SK-N-SH (cell line): ENCODE data around the gene ARF4. TPM values are rescaled to one million over a fixed set of nuclear protein-coding genes. Genes with fewer than 3 reads are reported as not detected.

Experiments
- CTCF ChIA-PET: fragments of 300-600, 350-600 bp; formaldehyde crosslinking; extraction: SDS; loops from one replicate; lab custom pipeline; 2021; lab: Yijun Ruan, JAX
- POLR2A ChIA-PET: fragments of 350-600 bp; sonication (Branson Sonifier 250); formaldehyde crosslinking; extraction: SDS; loops from one replicate; lab custom pipeline; 2020; ENCODE audit warnings: antibody characterized with exemption, inconsistent platforms; lab: Yijun Ruan, JAX
- DNase-seq: peaks from one replicate; pipeline ENCODE4 v3.0.0; 2012
- H2AFZ ChIP-seq: fragments of 200-600 bp; sonication (generic); 2 replicates; pipeline ENCODE4 v1.8.1; 2016; ENCODE audit warnings: antibody characterized with exemption, mild to moderate bottlenecking, low read depth
- H3F3A ChIP-seq: fragments of 200-600 bp; sonication (generic); replicated peaks from 2 replicates; pipeline ENCODE3; 2016; ENCODE audit warnings: antibody characterized with exemption, mild to moderate bottlenecking; ENCODE audit not compliant: insufficient read depth
- H3K27ac ChIP-seq, 2 experiments: fragments of 200-500 bp in 1 of 2; fragments of 200-600 bp in 1 of 2; sonication (Bioruptor generic) in 1 of 2; sonication (generic), shearing (Covaris generic) in 1 of 2; 2 replicates each; pipeline versions ENCODE4 v1.5.1 to v1.6.1; 2014 to 2016; ENCODE audit warnings: low read depth in 2 of 2, inconsistent platforms in 1 of 2, low read length in 1 of 2, mild to moderate bottlenecking in 1 of 2, mixed read lengths in 1 of 2
- H3K27me3 ChIP-seq: fragments of 200-600 bp; sonication (generic), shearing (Covaris generic); 2 replicates; pipeline ENCODE4 v1.6.1; 2016; ENCODE audit warnings: mixed run types; ENCODE audit not compliant: insufficient read depth
- H3K36me3 ChIP-seq, 2 experiments: fragments of 200-500 bp in 1 of 2; fragments of 200-600 bp in 1 of 2; sonication (Bioruptor generic) in 1 of 2; sonication (generic) in 1 of 2; replicated peaks in 1 of 2; 2 replicates each; pipeline versions ENCODE3 to v1.5.1; 2014 to 2016; ENCODE audit warnings: low read length in 1 of 2, mild to moderate bottlenecking in 1 of 2; ENCODE audit not compliant: insufficient read depth in 2 of 2, control insufficient read depth in 1 of 2
- H3K4me1 ChIP-seq, 2 experiments: fragments of 200-500 bp in 1 of 2; fragments of 200-600 bp in 1 of 2; sonication (Bioruptor generic) in 1 of 2; sonication (generic), shearing (Covaris generic) in 1 of 2; 2 replicates each; pipeline versions ENCODE4 v1.5.1 to v1.6.1; 2014 to 2016; ENCODE audit warnings: low read depth in 1 of 2, low read length in 1 of 2, mixed run types in 1 of 2; ENCODE audit not compliant: insufficient read depth in 2 of 2, control insufficient read depth in 1 of 2
- H3K4me2 ChIP-seq: fragments of 200-600 bp; sonication (generic), shearing (Covaris generic); 2 replicates; pipeline ENCODE4 v1.6.1; 2017; ENCODE audit warnings: mixed run types
- H3K4me3 ChIP-seq, 2 experiments: fragments of 200-500 bp in 1 of 2; fragments of 200-600 bp in 1 of 2; sonication (Bioruptor generic) in 1 of 2; sonication (generic), shearing (Covaris generic) in 1 of 2; 2 replicates each; pipeline versions ENCODE4 v1.5.1 to v1.8.1; 2014 to 2016; ENCODE audit warnings: low read depth in 2 of 2, inconsistent platforms in 1 of 2, low read length in 1 of 2, mild to moderate bottlenecking in 1 of 2, mixed read lengths in 1 of 2, moderate library complexity in 1 of 2
- H3K79me2 ChIP-seq: fragments of 200-600 bp; sonication (generic); 2 replicates; pipeline ENCODE4 v1.8.1; 2017; ENCODE audit warnings: mild to moderate bottlenecking; ENCODE audit not compliant: insufficient read depth
- H3K9ac ChIP-seq: fragments of 200-600 bp; sonication (generic); 2 replicates; pipeline ENCODE4 v1.6.1; 2017; ENCODE audit warnings: mixed run types
- H3K9me2 ChIP-seq: fragments of 200-600 bp; sonication (generic); 2 replicates; pipeline ENCODE4 v1.6.1; 2017; ENCODE audit warnings: mixed run types
- H3K9me3 ChIP-seq: fragments of 200-600 bp; sonication (generic); 2 replicates; pipeline ENCODE4 v1.6.1; 2017; ENCODE audit warnings: mixed run types, mild to moderate bottlenecking, moderate library complexity
- H4K20me1 ChIP-seq: fragments of 200-600 bp; sonication (generic); 2 replicates; pipeline ENCODE4 v1.6.1; 2017; ENCODE audit warnings: mild to moderate bottlenecking, mixed run types; ENCODE audit not compliant: insufficient read depth
- EP300 ChIP-seq, 2 experiments: IDR thresholded peaks; 2 replicates each; pipeline versions ENCODE4 v1.4.0 to v1.6.1; 2012; ENCODE audit warnings: borderline replicate concordance in 1 of 2, low read depth in 1 of 2, low read length in 1 of 2
- FOSL2 ChIP-seq: IDR thresholded peaks from 2 replicates; pipeline ENCODE4 v1.4.0; 2012; ENCODE audit warnings: low read depth, mild to moderate bottlenecking, moderate library complexity, borderline replicate concordance
- MEF2A ChIP-seq: IDR thresholded peaks from 2 replicates; pipeline ENCODE4 v1.4.0; 2012; ENCODE audit warnings: low read depth, borderline replicate concordance
- PBX3 ChIP-seq: IDR thresholded peaks from 2 replicates; pipeline ENCODE4; 2012
- REST ChIP-seq: IDR thresholded peaks from 2 replicates; pipeline ENCODE4 v1.6.1; 2012; ENCODE audit warnings: mild to moderate bottlenecking, low read depth, low read length, moderate library complexity
- RXRA ChIP-seq: IDR thresholded peaks from 2 replicates; pipeline ENCODE4 v1.4.0; 2012; ENCODE audit warnings: low read depth, mild to moderate bottlenecking, borderline replicate concordance
- SIN3A ChIP-seq: IDR thresholded peaks from 2 replicates; pipeline ENCODE4 v1.6.1; 2012; ENCODE audit warnings: low read depth, mild to moderate bottlenecking, low read length, moderate library complexity, borderline replicate concordance
- WGBS: methylation state at CpG from one replicate; pipeline ENCODE4 v1.1.6; 2017; ENCODE audit warnings: low lambda C conversion rate; 5-methylcytosine and 5-hydroxymethylcytosine counted together
- polyA plus RNA-seq, 3 experiments: library from polyadenylated mRNA; depleted of rRNA; stranded (reverse); fragments of >200 nt; gene quantifications; 2 replicates each; pipeline ENCODE4 v1.2.3, GENCODE V29; 2012
- TF ChIP-seq, protein P1 (sequence below): IDR thresholded peaks from 2 replicates; pipeline ENCODE4 v1.4.0; 2012; ENCODE audit warnings: low read depth, borderline replicate concordance
- TF ChIP-seq, protein P2 (sequence below): IDR thresholded peaks from 2 replicates; pipeline ENCODE4 v1.4.0; 2012; ENCODE audit warnings: low read depth, borderline replicate concordance

The ARF4 gene
- polyA plus RNA-seq, 1 of the 3 experiments (the other 2 are of a cell fraction) = 150 TPM

DNA sequence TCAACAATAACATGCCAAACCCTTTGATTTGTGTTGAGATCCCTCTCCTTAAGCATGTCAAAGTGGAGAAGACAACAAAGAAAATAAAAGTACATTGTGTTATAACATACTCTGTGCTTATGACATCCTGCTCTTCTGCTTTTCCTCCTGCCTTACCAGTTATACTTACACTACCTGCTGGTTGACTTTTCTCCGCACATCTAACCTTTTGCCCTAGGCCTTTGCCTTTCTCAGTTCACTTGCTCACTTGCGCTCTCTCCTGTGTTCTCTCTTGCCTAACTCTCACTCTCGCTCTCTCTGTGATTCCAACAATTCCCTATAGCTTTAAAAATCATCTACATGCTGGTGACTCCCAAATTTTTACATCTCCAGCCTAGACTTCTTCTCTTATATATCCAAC lies 58.7 kb downstream of the ARF4 start:
- Histone ChIP-seq H3K27ac (no peak overlapping the region), H3K4me3 (no peak overlapping the region), H3K9ac (no peak overlapping the region), H3F3A (no peaks in the 10 kb centered on the region), H4K20me1 (no peaks in the 10 kb centered on the region), H3K79me2 (no peaks in the 10 kb centered on the region), H2AFZ (no peak overlapping the region), H3K27me3 (no peaks in the 10 kb centered on the region), H3K4me2 (no peak overlapping the region), H3K4me1 (no peaks in the 10 kb centered on the region), H3K9me3 (no peaks in the 10 kb centered on the region), H3K36me3 (no peaks in the 10 kb centered on the region), H3K9me2 (no peaks in the 10 kb centered on the region)
- no peak for DNase-seq
- TF ChIP-seq SIN3A = no peak
- TF ChIP-seq, protein P1, sequence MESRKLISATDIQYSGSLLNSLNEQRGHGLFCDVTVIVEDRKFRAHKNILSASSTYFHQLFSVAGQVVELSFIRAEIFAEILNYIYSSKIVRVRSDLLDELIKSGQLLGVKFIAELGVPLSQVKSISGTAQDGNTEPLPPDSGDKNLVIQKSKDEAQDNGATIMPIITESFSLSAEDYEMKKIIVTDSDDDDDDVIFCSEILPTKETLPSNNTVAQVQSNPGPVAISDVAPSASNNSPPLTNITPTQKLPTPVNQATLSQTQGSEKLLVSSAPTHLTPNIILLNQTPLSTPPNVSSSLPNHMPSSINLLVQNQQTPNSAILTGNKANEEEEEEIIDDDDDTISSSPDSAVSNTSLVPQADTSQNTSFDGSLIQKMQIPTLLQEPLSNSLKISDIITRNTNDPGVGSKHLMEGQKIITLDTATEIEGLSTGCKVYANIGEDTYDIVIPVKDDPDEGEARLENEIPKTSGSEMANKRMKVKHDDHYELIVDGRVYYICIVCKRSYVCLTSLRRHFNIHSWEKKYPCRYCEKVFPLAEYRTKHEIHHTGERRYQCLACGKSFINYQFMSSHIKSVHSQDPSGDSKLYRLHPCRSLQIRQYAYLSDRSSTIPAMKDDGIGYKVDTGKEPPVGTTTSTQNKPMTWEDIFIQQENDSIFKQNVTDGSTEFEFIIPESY = no peak
- no peak for TF ChIP-seq RXRA
- TF ChIP-seq, protein P2, sequence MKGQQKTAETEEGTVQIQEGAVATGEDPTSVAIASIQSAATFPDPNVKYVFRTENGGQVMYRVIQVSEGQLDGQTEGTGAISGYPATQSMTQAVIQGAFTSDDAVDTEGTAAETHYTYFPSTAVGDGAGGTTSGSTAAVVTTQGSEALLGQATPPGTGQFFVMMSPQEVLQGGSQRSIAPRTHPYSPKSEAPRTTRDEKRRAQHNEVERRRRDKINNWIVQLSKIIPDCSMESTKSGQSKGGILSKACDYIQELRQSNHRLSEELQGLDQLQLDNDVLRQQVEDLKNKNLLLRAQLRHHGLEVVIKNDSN = no peak
- TF ChIP-seq EP300 (IDR thresholded peaks at IDR 0.05; ENCODE audit: borderline replicate concordance in 1 of 2, low read depth in 1 of 2, low read length in 1 of 2) = no peak
- no peak for TF ChIP-seq PBX3
- TF ChIP-seq MEF2A = no peak
- TF ChIP-seq REST = no peak
- TF ChIP-seq FOSL2 = no peak
- ChIA-PET CTCF (no interaction called here), POLR2A (no interaction called here)
- WGBS = 91% methylated on average over 3 of the region's 3 CpGs
